ENCODE data around the gene KLF16.

The KLF16 gene

DNA sequence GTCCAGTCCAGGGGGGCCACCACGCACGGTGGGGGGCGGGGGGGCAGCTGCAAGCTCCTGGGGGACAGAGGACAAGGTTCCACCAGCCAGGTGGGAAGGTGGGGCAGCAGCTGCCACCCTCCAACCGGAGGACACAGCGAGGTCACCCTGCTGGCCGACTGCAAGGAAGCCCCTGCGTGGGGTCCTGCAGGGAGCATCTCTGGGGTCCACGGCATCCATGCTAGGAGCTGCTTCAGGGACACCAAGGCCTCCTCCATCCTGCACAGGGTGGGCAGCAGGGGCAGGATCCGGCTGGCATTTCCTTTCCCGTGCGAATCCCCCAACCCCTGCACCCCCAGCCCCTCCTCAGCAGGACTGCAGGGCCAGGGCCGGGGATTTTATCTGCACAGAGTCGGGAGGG is 8.3 kb upstream of the KLF16 start:
- no peak for DNase-seq

DNA sequence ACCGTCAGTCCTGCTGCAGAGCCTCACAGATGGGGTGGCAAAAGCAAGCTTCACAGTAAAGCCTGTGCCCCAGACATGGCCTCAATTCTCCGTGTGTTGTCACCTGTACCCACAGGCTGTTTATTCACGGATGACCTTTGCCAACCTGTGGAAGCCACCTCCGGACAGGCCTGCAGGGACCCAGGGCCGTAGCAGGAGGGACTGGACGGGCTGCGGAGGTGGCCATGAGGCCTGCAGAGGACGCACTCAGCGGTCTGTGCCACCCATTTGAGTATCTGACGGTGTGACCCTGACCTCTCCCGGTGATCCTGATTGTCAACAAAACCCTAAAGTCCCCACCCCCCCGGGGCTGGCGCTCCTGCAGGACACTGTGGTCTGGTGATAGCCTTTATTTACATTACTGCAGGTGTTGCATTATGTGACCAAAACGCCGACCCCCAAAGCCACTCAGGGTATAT is 7.8 kb upstream of the KLF16 start:
- no peak for DNase-seq

GRCh38 chr19:1868971-1869370 is 5.6 kb upstream of the KLF16 start:
- DNase-seq, result no peak

DNA sequence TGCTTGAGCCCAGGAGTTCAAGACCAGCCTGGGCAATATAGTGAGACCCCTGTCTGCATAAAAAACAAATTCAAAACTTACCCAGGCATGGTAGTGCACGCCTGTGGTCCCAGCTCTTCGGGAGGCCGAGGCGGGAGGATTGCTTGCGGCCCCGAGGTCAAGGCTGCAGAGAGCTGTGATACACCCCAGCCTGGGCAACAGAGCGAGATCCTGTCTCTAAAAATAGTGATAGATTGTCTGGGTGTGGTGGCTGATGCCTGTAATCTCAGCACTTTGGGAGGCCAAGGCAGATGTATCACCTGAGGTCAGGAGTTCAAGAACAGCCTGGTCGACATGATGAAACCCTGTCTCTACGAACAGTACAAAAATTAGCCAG is 4.0 kb upstream of the KLF16 start:
- no peak for DNase-seq

DNA sequence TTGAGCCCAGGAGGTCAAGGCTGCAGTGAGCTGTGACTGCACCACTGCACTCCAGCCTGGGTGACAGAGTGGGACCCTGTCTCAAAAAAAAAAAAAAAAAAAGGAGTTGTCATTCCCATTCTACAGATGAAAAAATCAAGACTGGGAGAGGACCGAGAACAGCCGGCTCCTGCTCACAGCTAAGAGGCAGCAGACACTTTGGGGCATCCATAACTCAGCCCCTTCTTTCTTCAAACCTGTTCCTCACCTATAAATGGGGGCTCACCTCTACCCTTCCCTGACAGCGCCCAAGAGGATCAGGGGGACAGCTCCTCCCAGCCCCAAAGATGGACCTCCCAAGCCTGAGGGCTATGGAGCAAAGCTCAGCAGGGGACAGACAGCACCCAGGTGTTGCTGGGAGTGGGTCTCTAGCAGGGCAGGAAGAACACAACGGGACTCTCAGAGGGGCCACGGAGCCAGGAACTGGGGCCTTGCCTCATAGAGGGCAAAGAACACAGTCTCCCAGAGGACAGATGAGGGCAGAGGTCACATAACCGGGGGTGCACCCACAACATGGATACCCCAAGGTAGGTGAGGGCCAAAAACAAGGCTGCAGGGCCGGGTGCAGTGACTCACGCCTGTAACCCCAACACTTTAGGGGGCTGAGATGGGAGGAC is 3.4 kb upstream of the KLF16 start:
- DNase-seq, result no peak

GRCh38 chr19:1865172-1866010 is 2.0 kb upstream of the KLF16 start:
- no peak for DNase-seq

GRCh38 chr19:1864480-1865171 is 1.2 kb upstream of the KLF16 start:
- DNase-seq, result peak in 36 of 51 donors; percentile 15 to 75 (median 48)

- DNase-seq, result peak; percentile 55 to 97 (median 87)
Measured at GRCh38 chr19:1863638-1864479, 480 bp upstream of the KLF16 start.

GRCh38 chr19:1862424-1863327 is 703 bp downstream of the KLF16 start:
- peak in 4 of 51 donors; percentile 11 to 33 (median 23) for DNase-seq

DNA sequence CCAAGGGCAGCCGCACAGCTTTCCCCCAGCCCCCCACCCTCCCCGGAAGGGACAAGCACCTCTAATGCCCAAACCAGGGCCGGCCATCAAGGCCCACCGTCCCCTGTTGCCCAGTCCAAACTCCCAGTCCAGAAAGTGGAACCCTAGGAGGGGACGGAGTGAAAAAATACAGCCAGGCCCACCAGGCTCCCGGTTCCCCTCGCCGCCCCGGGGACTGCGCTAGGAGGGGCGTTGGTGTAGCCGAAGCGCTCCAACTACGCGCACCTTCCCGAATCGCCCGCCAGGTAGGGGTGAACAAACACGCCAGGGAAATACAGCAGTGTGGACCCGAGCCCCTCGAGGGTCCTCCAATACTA is 1.3 kb downstream of the KLF16 start:
- no peak for DNase-seq

GRCh38 chr19:1861599-1862031 is 1.8 kb downstream of the KLF16 start:
- DNase-seq, result no peak

GRCh38 chr19:1860821-1861598 is 2.4 kb downstream of the KLF16 start:
- DNase-seq, result no peak

DNA sequence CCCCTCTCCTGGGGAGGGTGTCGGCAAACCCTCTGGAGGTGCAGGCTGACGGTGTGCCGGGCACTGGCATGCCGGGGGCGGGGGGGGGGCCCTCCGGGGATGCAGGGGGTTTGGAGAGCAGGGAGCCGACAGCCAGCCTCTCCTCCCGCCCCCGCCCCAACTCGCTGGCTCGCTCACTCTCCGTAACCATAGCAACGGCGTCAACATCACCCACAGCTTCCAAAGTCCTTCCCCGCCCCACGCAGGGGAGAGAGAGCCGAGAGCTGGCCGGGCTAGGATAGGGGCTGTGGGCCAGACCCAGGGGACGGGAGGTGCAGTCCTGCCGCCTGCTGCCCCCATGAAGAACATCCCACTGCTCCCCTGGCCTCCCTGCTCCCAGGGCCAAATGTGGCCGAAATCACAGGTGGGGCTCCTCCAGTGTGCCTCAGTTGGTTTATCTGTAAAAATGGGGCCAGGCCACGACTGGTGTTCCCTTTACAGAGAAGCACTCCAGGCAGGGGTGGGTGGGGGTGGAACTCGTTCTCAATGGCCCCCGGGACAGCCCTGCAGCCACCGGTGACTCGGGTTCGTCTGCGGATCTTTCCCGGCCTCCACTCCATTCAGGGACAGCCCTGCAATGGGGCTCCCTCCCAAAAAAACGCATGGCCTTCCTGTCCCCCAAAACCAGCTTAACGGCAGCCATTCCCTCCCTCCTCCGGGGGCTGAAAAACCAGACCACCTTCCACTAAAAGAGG is 3.2 kb downstream of the KLF16 start:
- DNase-seq, result peak in 32 of 51 donors; percentile 8 to 78 (median 48)

- no peak for DNase-seq
Measured at GRCh38 chr19:1859331-1859781, 4.0 kb downstream of the KLF16 start.

DNA sequence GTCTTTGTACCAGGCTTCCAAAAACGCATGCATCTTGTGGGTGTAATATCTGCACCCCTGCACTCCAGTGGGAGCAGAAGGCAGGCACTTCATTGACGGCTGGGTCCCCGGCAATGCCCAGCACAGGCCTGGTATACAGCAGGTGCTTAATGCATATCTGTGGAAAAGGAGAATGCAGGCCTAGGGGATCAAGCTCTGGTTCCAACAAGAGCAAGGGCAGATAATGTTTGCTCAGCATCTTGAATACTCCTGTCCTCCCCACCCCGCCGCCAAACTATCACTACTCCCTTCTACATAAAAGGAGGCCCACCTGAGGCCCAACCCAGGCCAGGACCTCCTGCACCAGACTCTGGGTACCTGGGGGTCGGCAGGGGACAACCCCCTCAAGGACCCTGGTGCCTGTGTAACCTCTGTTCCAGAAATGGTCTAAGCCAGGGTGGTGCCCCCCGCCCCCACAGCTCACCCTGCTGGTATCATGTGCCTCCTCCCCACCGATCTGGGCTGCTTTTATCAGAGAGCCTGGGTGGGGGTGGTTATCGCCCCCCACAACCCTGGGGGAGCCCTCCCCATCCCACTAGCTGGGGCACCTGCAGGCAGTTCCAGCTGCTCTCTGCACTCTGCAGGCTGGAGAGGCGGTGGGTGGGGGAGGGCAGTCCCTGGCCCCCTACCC is 4.8 kb downstream of the KLF16 start:
- no peak for DNase-seq

DNA sequence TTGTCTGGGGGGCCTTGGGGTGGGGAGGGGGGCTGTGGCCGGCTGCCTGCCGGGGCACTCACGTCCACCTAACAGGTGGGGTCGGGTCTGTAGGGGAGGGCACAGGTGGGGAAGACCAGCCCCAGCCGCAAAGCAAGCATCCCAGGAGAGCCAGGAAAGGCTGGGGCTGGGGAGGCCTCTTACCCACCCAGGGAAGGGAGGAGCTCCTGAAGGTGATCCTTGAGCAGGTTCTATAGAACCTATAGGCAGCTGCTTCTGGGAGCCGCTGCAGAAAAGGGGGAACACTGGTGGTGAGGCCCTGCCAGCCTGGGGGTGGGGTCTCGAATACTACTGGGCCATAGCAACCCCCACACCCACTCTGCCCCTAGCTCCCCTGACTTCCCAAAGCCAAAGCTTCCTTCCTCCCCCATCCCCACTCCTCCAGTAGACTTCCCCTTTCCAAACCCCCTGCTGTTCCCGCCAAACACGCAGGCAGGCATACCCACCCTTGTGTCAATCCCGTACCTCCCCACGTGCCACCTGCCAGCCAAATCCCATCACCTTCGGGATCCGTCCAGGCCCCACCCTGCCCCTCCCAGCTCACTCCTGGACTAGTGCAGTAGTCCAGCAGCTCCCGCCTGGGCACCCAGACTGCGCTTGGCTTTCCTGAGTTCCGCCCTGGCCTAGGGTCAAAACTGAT is 5.6 kb downstream of the KLF16 start:
- peak in 1 of 51 donors; percentile 14 for DNase-seq

All from hypothalamus (tissue), 51 donors.